WTC11 (cell line): ENCODE measurements around the gene EVC2.

Source experiments
- NR2C2 ChIP-seq: sonication (generic); formaldehyde crosslinking; IDR thresholded peaks from 2 replicates; pipeline ENCODE4 v1.8.0; 2022; ENCODE audit warnings: mild to moderate bottlenecking, missing genetic modification reagents
- ZNF121 ChIP-seq: sonication (generic); formaldehyde crosslinking; IDR thresholded peaks from 2 replicates; pipeline ENCODE4 v1.8.0; 2023; ENCODE audit warnings: missing genetic modification reagents
- TF ChIP-seq, protein P1 (sequence below): fragments of 200-600 bp; IDR thresholded peaks from 2 replicates; pipeline ENCODE4 v1.8.0; 2022; ENCODE audit warnings: antibody characterized with exemption
- TF ChIP-seq, protein P2 (sequence below): sonication (generic); formaldehyde crosslinking; IDR thresholded peaks from 2 replicates; pipeline ENCODE4 v1.8.0; 2022; ENCODE audit warnings: mild to moderate bottlenecking, missing genetic modification reagents

DNA sequence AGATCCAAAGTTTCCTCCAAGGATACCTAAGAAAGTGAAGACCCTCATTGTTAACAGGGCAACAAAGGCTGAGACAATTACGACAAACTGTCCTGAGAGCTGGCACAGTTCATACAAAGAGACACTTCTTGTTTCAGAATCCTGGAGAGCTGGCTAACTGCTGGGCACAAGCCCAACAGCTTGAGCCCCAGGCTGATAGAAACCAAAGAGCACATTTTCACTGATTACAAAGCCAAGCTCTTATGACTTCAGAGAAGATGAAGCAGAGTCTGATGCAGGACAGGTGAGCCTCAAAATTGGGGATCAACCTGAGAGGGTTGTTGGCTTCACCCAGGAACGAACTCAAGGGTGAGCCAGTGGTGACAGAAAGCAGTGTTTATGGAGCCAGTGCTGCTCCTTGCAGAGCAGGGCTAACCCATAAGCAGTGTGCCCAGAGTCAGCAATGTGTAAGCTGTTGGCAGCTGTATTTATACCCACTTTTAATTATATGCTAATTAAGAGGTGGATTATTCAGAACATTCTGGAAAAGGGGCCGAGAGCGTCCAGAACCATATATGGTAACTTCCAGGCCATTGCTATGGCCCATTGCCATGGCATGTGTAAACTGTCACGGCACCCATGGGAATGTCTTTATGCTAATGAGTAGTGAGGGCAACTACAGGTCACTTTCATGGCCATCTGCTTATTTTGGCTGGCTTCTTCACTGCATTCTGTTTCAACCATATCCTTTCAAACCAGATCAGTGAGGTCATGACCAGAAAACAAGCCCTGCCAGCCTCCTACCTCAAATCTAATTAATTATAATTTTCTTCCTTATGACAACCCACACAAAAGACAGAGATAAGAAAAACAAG, 183.7 kb downstream of the EVC2 start:
- TF ChIP-seq, protein P1, sequence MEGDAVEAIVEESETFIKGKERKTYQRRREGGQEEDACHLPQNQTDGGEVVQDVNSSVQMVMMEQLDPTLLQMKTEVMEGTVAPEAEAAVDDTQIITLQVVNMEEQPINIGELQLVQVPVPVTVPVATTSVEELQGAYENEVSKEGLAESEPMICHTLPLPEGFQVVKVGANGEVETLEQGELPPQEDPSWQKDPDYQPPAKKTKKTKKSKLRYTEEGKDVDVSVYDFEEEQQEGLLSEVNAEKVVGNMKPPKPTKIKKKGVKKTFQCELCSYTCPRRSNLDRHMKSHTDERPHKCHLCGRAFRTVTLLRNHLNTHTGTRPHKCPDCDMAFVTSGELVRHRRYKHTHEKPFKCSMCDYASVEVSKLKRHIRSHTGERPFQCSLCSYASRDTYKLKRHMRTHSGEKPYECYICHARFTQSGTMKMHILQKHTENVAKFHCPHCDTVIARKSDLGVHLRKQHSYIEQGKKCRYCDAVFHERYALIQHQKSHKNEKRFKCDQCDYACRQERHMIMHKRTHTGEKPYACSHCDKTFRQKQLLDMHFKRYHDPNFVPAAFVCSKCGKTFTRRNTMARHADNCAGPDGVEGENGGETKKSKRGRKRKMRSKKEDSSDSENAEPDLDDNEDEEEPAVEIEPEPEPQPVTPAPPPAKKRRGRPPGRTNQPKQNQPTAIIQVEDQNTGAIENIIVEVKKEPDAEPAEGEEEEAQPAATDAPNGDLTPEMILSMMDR: no peak
- no peak for TF ChIP-seq ZNF121 (CRISPR knock-in tag)
- TF ChIP-seq NR2C2 (CRISPR knock-in tag): no peak
- TF ChIP-seq, protein P2, sequence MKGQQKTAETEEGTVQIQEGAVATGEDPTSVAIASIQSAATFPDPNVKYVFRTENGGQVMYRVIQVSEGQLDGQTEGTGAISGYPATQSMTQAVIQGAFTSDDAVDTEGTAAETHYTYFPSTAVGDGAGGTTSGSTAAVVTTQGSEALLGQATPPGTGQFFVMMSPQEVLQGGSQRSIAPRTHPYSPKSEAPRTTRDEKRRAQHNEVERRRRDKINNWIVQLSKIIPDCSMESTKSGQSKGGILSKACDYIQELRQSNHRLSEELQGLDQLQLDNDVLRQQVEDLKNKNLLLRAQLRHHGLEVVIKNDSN: no peak
